SU-DHL-6 (cell line): Measurements from ENCODE around the gene DAPK2.

Experiments
- H2AFZ ChIP-seq: fragments of 200-600 bp; sonication (generic); 2 replicates; pipeline ENCODE4 v1.6.1; 2014; ENCODE audit warnings: low read depth, mild to moderate bottlenecking, moderate library complexity, mixed read lengths, antibody characterized with exemption, low read length; ENCODE audit not compliant: severe bottlenecking
- H3F3A ChIP-seq: fragments of 200-600 bp; shearing (Covaris generic); 2 replicates; pipeline ENCODE4 v1.6.0; 2016; ENCODE audit warnings: antibody characterized with exemption, mild to moderate bottlenecking; ENCODE audit not compliant: insufficient read depth
- H3K27ac ChIP-seq: fragments of 200-600 bp; sonication (generic); 2 replicates; pipeline ENCODE4 v1.5.1; 2016; ENCODE audit warnings: low read depth, mild to moderate bottlenecking, low read length, moderate library complexity, mixed read lengths
- H3K27me3 ChIP-seq: fragments of 200-600 bp; sonication (generic), shearing (Covaris generic); 2 replicates; pipeline ENCODE4 v1.6.0; 2014; ENCODE audit warnings: mild to moderate bottlenecking, low read length
- H3K36me3 ChIP-seq: fragments of 200-600 bp; sonication (generic); 2 replicates; pipeline ENCODE4 v1.6.1; 2014; ENCODE audit warnings: mild to moderate bottlenecking, low read length, mixed read lengths
- H3K4me2 ChIP-seq: fragments of 300-600, 200-600 bp; shearing (Covaris generic), sonication (generic); 2 replicates; pipeline ENCODE4 v1.6.0; 2014; ENCODE audit warnings: low read length, low read depth, mild to moderate bottlenecking; ENCODE audit not compliant: poor library complexity, severe bottlenecking
- H3K4me3 ChIP-seq: fragments of 200-600 bp; sonication (generic); 2 replicates; pipeline ENCODE4 v1.5.1; 2014; ENCODE audit warnings: antibody characterized with exemption, low read length, mild to moderate bottlenecking, mixed read lengths; ENCODE audit not compliant: insufficient read depth, poor library complexity, severe bottlenecking
- H3K79me2 ChIP-seq: fragments of 200-600 bp; sonication (generic); 2 replicates; pipeline ENCODE4 v1.6.1; 2014; ENCODE audit warnings: mild to moderate bottlenecking, low read length, moderate library complexity; ENCODE audit not compliant: insufficient read depth
- H3K9ac ChIP-seq: fragments of 200-600 bp; sonication (generic); 2 replicates; pipeline ENCODE4 v1.7.0; 2014; ENCODE audit warnings: mild to moderate bottlenecking, low read length
- H3K9me2 ChIP-seq: fragments of 200-600 bp; sonication (generic); replicated peaks from 2 replicates; pipeline ENCODE4 v1.6.1; 2014; ENCODE audit warnings: low read length; ENCODE audit not compliant: insufficient read depth
- H3K9me3 ChIP-seq: fragments of 200-600 bp; sonication (generic); 2 replicates; pipeline ENCODE4 v1.6.1; 2014; ENCODE audit warnings: low read length, mixed read lengths; ENCODE audit not compliant: insufficient read depth
- H4K20me1 ChIP-seq: fragments of 200-600 bp; sonication (generic); 2 replicates; pipeline ENCODE4 v1.6.1; 2014; ENCODE audit warnings: low read depth, mild to moderate bottlenecking, antibody characterized with exemption, low read length, moderate library complexity, mixed read lengths
- CTCF ChIP-seq: fragments of 200-600 bp; sonication (generic); IDR thresholded peaks from one replicate; pipeline ENCODE4 v1.5.1; 2017; ENCODE audit warnings: antibody characterized with exemption, mild to moderate bottlenecking, low read length, moderate library complexity; ENCODE audit not compliant: insufficient read depth, poor library complexity, severe bottlenecking
- EZH2phosphoT487 ChIP-seq: fragments of 200-600 bp; sonication (generic), shearing (Covaris generic); conservative IDR thresholded peaks from 2 replicates; pipeline ENCODE4 v1.6.1; 2018; ENCODE audit warnings: mild to moderate bottlenecking, antibody characterized with exemption, low read length, moderate library complexity, mixed read lengths

DAPK2 gene

GRCh38 chr15:64068133-64068532, 21.8 kb upstream of the DAPK2 start:
- H3K79me2 ChIP-seq: no peaks in the 10 kb centered on the region
- TF ChIP-seq EZH2phosphoT487 (no peak), CTCF (no peak)
- no peaks in the 10 kb centered on the region for H4K20me1 ChIP-seq
- no peak overlapping the region for H3K4me2 ChIP-seq
- H3K9me3 ChIP-seq: no peaks in the 10 kb centered on the region
- no peak overlapping the region for H3K9ac ChIP-seq
- H3K4me3 ChIP-seq: no peak overlapping the region
- H3K27me3 ChIP-seq: no peaks in the 10 kb centered on the region
- H2AFZ ChIP-seq: no peak overlapping the region
- no peak overlapping the region for H3K27ac ChIP-seq
- no peaks in the 10 kb centered on the region for H3K9me2 ChIP-seq
- no peaks in the 10 kb centered on the region for H3F3A ChIP-seq
- H3K36me3 ChIP-seq: peaks cover 9% of the 10 kb centered on the region; the same call in 1 of the 2 replicates

- H3K4me3 ChIP-seq: no peak overlapping the region
- no peaks in the 10 kb centered on the region for H3F3A ChIP-seq
- no peak overlapping the region for H3K4me2 ChIP-seq
- H3K27ac ChIP-seq: no peak overlapping the region
- H2AFZ ChIP-seq: no peak overlapping the region
- H3K9me3 ChIP-seq: no peaks in the 10 kb centered on the region
- no peaks in the 10 kb centered on the region for H3K9me2 ChIP-seq
- TF ChIP-seq CTCF (peak; percentile 39), EZH2phosphoT487 (no peak)
- no peaks in the 10 kb centered on the region for H3K27me3 ChIP-seq
- H3K79me2 ChIP-seq: no peaks in the 10 kb centered on the region
- no peaks in the 10 kb centered on the region for H4K20me1 ChIP-seq
- H3K9ac ChIP-seq: no peak overlapping the region
- H3K36me3 ChIP-seq: 0 out of 2 replicates have a peak, but pooled peaks cover 4% of the 10 kb centered on the region
Measured at GRCh38 chr15:64067564-64068030, 21.3 kb upstream of the DAPK2 start.

- no peak overlapping the region for H3K4me2 ChIP-seq
- H3K9ac ChIP-seq: no peak overlapping the region
- no peaks in the 10 kb centered on the region for H3K79me2 ChIP-seq
- H3K4me3 ChIP-seq: no peak overlapping the region
- H3K27ac ChIP-seq: no peak overlapping the region
- no peak for TF ChIP-seq CTCF
- no peak for TF ChIP-seq EZH2phosphoT487
- H4K20me1 ChIP-seq: no peaks in the 10 kb centered on the region
- H3K36me3 ChIP-seq: no peaks in the 10 kb centered on the region
- no peaks in the 10 kb centered on the region for H3K9me3 ChIP-seq
- no peaks in the 10 kb centered on the region for H3F3A ChIP-seq
- H2AFZ ChIP-seq: no peak overlapping the region
- H3K27me3 ChIP-seq: no peaks in the 10 kb centered on the region
- no peaks in the 10 kb centered on the region for H3K9me2 ChIP-seq
Measured at GRCh38 chr15:64066451-64066850, 20.2 kb upstream of the DAPK2 start.
